ENCODE data around the gene FAM216A. TPM values are rescaled to one million over a fixed set of nuclear protein-coding genes. Genes with fewer than 3 reads are reported as not detected.

Gene FAM216A
- total and polyA plus RNA-seq, 9 of the 15 experiments (the other 6 are each of a cell fraction or from before 2014, with no cell fraction given), result 17.2 to 96.9 (median 48.5) TPM

- TF ChIP-seq ZBTB11 (CRISPR knock-in tag; IDR thresholded peaks at IDR 0.05) (no peak), CREB3L1 (IDR thresholded peaks at IDR 0.05; ENCODE audit: borderline replicate concordance, low read depth) (no peak), MEF2D (tag; conservative IDR thresholded peaks at IDR 0.05; ENCODE audit: low read depth) (no peak), ZNF436 (CRISPR knock-in tag; IDR thresholded peaks at IDR 0.05) (no peak), ZNF407 (IDR thresholded peaks at IDR 0.05; ENCODE audit: low read depth) (no peak), NKRF (IDR thresholded peaks at IDR 0.05; ENCODE audit: borderline replicate concordance) (no peak), ZNF316 (IDR thresholded peaks at IDR 0.05) (no peak), ZNF561 (CRISPR knock-in tag; conservative IDR thresholded peaks at IDR 0.05) (no peak), CGGBP1 (CRISPR knock-in tag; IDR thresholded peaks at IDR 0.05) (no peak), HNRNPUL1 (IDR thresholded peaks at IDR 0.05; ENCODE audit: low read length) (no peak), ZZZ3 (IDR thresholded peaks at IDR 0.05) (no peak), EWSR1 (IDR thresholded peaks at IDR 0.05; ENCODE audit: borderline replicate concordance, low read depth, partially characterized antibody) (no peak)
Measured at GRCh38 chr12:110421159-110421661, 47.4 kb upstream of the FAM216A start (continued).

All from K562 (cell line).